ENCODE results near the gene ZNF593. TPM values are rescaled to one million over a fixed set of nuclear protein-coding genes. Genes with fewer than 3 reads are reported as not detected.

ZNF593 gene
- total RNA-seq, 1 donor from 2014 or later: 15.8 TPM

- no peak for DNase-seq
These were observed 532 bp upstream of the ZNF593 start for GRCh38 chr1:26169198-26169554.

- no peak for DNase-seq
These were observed 739 bp downstream of the ZNF593 start for GRCh38 chr1:26170472-26170821.

GRCh38 chr1:26171084-26172072, 1.7 kb downstream of the ZNF593 start, which contains the start of gene ZNF593OS:
ZNF593OS (minus strand) TSS chr1:26171832; CDS start chr1:26171661, 171 bp downstream.
- DNase-seq: no peak

- DNase-seq: no peak
These were observed 5.6 kb downstream of the ZNF593 start for GRCh38 chr1:26175346-26175745.

GRCh38 chr1:26177182-26177684, 7.5 kb downstream of the ZNF593 start, which contains the start of gene CNKSR1:
CNKSR1 (plus strand) TSS chr1:26177491; CDS start chr1:26177548, 57 bp downstream.
- no peak for DNase-seq

DNA sequence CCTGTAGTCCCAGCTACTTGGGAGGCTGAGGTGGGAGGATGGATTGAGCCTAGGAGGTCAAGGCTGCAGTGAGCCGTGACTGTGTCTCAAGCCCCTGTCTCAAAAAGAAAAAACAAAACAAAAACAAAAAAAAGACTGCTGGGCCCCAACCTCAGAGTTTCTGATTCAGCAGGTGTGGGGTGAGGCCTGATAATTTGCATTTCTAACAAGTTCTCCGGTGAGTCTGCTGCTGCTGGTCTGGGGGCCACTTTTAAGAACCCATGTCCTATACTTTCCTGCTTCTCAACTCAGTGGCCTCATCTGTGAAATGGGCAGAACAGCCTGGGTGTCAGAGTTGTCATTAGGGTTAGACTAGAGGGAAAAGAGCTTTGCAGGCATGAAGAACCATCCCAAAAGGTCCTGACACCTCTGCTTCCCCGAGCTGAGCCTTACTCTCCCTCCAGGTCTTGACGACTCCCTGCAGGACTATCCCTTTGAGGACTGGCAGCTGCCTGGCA, 10.3 kb downstream of the ZNF593 start:
- no peak for DNase-seq

- DNase-seq: no peak
These were observed 12.1 kb downstream of the ZNF593 start for GRCh38 chr1:26181586-26182382.

DNA sequence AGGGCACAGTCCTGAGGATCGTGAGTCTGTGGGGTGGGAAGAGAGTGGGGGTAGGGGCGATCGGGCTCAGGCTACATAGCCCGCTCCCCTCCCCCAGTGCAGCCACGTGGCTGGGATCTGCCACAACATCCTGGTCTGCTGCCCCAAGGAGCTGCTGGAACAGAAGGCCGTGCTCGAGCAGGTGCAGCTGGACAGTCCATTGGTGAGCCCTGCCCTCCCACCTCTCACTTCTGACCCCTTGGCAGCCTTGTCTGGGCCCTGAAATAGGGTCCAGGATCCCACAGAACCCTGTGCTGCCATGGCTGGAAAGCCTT, 12.6 kb downstream of the ZNF593 start:
- DNase-seq: no peak

GRCh38 chr1:26184086-26184485, 14.4 kb downstream of the ZNF593 start:
- no peak for DNase-seq

- DNase-seq: no peak
These were observed 15.2 kb downstream of the ZNF593 start for GRCh38 chr1:26184883-26185282.

DNA sequence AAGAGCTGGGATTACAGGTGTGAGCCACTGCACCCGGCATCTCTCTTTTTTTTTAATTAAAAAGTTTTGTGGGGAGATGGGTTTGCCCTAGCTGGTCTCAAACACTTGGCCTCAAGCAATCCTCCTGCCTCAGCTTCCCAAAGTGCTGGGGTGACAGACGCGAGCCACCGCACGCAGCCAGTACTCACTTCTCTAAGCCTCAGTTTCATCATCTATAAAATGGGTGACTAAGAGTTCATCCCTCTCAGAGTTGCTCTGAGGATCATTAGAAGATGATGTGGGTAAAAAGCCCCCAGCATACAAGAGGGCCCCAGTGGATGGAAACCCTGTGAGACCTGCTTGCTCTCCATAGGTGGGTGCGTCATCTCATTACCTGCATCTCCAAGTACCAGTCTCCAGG, 18.2 kb downstream of the ZNF593 start:
- no peak for DNase-seq

GRCh38 chr1:26188477-26188876, 18.8 kb downstream of the ZNF593 start:
- DNase-seq: no peak

DNA sequence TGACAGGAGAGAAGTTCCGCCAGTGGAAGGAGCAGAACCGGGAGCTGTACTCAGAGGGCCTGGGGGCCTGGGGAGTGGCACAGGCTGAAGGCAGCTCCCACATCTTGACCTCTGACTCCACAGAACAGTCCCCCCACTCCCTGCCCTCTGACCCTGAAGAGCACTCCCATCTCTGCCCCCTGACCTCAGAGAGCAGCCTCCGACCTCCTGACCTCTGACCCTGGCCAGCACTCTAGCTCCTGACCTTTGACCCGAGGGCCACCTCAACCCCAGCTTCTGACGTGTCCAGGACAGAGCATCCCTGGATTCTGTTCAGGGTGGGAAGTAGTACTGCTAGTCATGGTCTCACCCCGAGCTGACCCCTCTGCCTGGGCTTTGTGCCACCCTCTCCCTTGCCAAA, 19.6 kb downstream of the ZNF593 start:
- no peak for DNase-seq

- DNase-seq: no peak
These were observed 20.1 kb downstream of the ZNF593 start for GRCh38 chr1:26189751-26190275.

GRCh38 chr1:26190373-26190987, 20.8 kb downstream of the ZNF593 start, which contains the start of gene CATSPER4:
CATSPER4 (plus strand) TSS chr1:26190602; CDS start chr1:26190628, 26 bp downstream.
- DNase-seq: peak; percentile 46

DNA sequence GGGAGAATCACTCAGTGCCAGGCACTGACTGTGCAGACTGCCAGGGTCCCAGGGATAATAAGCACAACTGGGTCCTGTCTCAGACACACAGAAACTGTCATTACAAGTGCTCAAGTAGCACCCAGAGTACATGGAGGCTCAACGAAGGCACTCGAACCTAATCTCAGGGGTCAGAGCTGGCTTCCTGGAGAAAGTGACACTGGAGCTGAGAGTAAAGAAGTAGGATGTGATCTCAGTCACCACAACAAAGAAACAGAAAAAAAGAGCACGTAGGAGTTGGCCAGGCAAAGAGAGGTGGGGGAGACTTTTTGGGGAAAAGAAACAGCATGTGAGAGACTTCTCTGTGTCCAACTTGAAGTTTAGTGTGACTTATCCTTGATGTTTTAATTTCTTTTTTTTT, 22.0 kb downstream of the ZNF593 start:
- no peak for DNase-seq

DNA sequence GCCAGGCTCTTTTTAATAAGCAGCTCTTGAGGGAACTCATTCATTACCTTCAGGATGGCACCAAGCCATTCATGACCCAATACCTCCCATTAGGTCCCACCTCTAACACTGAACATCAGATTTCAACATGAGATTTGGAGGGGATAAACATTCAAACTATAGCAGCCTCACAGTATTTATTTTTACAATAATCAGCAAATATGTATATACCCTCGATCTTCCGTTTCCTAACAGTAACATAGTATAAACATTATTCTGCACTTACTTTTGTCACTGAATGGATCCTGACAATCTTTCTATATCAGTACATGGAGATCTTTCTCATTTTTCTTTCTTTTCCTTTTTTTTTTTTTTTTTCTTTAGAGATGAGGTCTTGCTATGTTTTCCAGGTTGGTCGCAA, 26.1 kb downstream of the ZNF593 start:
- no peak for DNase-seq

DNA sequence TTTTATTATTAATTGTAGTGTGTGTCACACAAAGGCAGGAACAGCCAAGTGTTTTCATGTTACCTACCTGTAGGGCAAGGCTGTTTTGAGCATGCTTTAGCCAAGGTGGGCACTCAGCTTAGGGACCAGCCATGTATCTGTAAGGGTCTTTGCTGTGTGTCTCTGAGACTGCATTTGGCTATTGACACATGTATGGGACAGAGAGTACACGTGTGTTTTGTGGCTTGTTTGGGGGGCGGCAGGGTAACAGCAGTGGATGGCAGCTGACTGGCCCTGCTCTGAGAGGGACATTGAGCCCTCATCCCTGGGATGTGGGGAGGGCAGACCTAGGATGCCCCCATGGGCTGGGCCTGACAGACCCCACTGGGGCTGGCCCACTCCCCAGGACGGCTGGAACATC, 27.6 kb downstream of the ZNF593 start:
- no peak for DNase-seq

DNA sequence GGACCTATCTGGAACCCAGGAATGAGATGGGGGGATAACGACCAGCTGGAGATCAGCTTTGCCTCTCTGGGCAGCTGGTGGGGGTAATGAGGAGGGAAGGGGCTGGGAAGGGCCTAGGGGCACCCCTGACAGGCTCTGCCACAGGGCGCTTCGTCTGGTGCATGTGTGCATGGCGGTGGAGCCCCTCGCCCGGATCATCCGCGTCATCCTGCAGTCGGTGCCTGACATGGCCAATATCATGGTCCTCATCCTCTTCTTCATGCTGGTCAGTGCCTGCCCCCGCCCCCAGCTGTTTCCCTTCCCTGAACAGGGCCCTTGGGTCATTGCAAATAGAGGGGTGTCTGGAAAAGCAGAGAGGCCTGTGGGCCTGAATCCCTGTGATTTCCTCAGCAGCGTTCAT, 28.1 kb downstream of the ZNF593 start:
- no peak for DNase-seq

- DNase-seq: no peak
These were observed 30.7 kb downstream of the ZNF593 start for GRCh38 chr1:26200413-26200812.

GRCh38 chr1:26203642-26204318, 34.1 kb downstream of the ZNF593 start:
- no peak for DNase-seq

Data from tongue (tissue), 2 donors.